ENCODE results near the gene LRRC15.

DNA sequence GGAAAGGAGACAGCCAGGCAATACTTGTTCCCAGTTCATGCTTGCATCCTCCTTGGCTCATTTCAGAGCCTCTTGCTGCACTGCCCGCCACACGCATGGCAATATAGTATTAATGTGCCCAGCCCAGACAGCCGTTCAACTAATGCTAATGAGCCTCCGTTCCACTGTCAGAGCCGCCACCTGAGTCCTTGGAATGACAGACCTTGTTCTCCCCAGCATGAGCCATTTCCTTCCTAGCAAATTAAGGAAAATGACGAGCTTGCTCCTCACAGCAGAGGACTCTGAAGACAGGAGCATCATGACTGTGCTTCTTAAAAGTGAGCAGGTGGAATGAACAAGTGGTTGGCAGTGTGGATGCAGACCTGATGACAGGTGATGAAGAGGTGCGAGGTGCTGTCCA lies 10.8 kb upstream of the LRRC15 start:
- TF ChIP-seq, protein P1, sequence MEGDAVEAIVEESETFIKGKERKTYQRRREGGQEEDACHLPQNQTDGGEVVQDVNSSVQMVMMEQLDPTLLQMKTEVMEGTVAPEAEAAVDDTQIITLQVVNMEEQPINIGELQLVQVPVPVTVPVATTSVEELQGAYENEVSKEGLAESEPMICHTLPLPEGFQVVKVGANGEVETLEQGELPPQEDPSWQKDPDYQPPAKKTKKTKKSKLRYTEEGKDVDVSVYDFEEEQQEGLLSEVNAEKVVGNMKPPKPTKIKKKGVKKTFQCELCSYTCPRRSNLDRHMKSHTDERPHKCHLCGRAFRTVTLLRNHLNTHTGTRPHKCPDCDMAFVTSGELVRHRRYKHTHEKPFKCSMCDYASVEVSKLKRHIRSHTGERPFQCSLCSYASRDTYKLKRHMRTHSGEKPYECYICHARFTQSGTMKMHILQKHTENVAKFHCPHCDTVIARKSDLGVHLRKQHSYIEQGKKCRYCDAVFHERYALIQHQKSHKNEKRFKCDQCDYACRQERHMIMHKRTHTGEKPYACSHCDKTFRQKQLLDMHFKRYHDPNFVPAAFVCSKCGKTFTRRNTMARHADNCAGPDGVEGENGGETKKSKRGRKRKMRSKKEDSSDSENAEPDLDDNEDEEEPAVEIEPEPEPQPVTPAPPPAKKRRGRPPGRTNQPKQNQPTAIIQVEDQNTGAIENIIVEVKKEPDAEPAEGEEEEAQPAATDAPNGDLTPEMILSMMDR (IDR thresholded peaks at IDR 0.05; ENCODE audit: poor library complexity) = no peak
- no peak for TF ChIP-seq EZH2phosphoT487 (IDR thresholded peaks at IDR 0.05; ENCODE audit: low read depth, severe bottlenecking, unreplicated experiment)

All from hepatocyte (in vitro differentiated cells).